T follicular helper cell (primary cell): ENCODE measurements around the gene PREX1.

ENCODE experiments used
- DNase-seq: peaks from one replicate; pipeline ENCODE4 v3.0.0-alpha.2; 2020; ENCODE audit warnings: low read depth

PREX1 gene

GRCh38 chr20:48681873-48682426, 145.8 kb downstream of the PREX1 start:
- no peak for DNase-seq

- no peak for DNase-seq
Observed at GRCh38 chr20:48681201-48681872, 146.5 kb downstream of the PREX1 start.

- DNase-seq = no peak
Observed at GRCh38 chr20:48680650-48681049, 147.1 kb downstream of the PREX1 start.

GRCh38 chr20:48679599-48679998, 148.2 kb downstream of the PREX1 start:
- no peak for DNase-seq

- no peak for DNase-seq
Observed at GRCh38 chr20:48679011-48679410, 148.8 kb downstream of the PREX1 start.

GRCh38 chr20:48678421-48678820, 149.4 kb downstream of the PREX1 start:
- DNase-seq = no peak

GRCh38 chr20:48676795-48677460, 150.9 kb downstream of the PREX1 start:
- no peak for DNase-seq

GRCh38 chr20:48676125-48676524, 151.7 kb downstream of the PREX1 start:
- DNase-seq = no peak

GRCh38 chr20:48674461-48674860, 153.3 kb downstream of the PREX1 start:
- no peak for DNase-seq

- DNase-seq = no peak
Observed at GRCh38 chr20:48673507-48673906, 154.3 kb downstream of the PREX1 start.

GRCh38 chr20:48672324-48672723, 155.5 kb downstream of the PREX1 start:
- no peak for DNase-seq

GRCh38 chr20:48671141-48671540, 156.7 kb downstream of the PREX1 start:
- DNase-seq = no peak

- DNase-seq = no peak
Observed at GRCh38 chr20:48669946-48670605, 157.7 kb downstream of the PREX1 start.

- no peak for DNase-seq
Observed at GRCh38 chr20:48668451-48668946, 159.3 kb downstream of the PREX1 start.

- DNase-seq = no peak
Observed at GRCh38 chr20:48667889-48668413, 159.8 kb downstream of the PREX1 start.

- no peak for DNase-seq
Observed at GRCh38 chr20:48667481-48667880, 160.3 kb downstream of the PREX1 start.

- DNase-seq = no peak
Observed at GRCh38 chr20:48665785-48666184, 162.0 kb downstream of the PREX1 start.

GRCh38 chr20:48662711-48663110, 165.1 kb downstream of the PREX1 start:
- DNase-seq = no peak

- DNase-seq = no peak
Observed at GRCh38 chr20:48661575-48662455, 166.0 kb downstream of the PREX1 start.

GRCh38 chr20:48660788-48661187, 167.0 kb downstream of the PREX1 start:
- DNase-seq = no peak

GRCh38 chr20:48659858-48660257, 167.9 kb downstream of the PREX1 start:
- no peak for DNase-seq
